Measurements from ENCODE around the gene PCSK2.

PCSK2 gene

GRCh38 chr20:17417225-17417624, 190.4 kb downstream of the PCSK2 start:
- Histone ChIP-seq H3K4me1 (ENCODE audit: control insufficient read depth, insufficient read depth, low read length) (peaks cover 4% of the 10 kb centered on the region), H3K9ac (ENCODE audit: low read depth, low read length) (no peak overlapping the region), H3K4me3 (ENCODE audit: low read depth, low read length) (no peak overlapping the region), H3K27me3 (ENCODE audit: control insufficient read depth, insufficient read depth, low read length) (no peaks in the 10 kb centered on the region), H3K9me3 (ENCODE audit: control insufficient read depth, insufficient read depth, low read length) (no peaks in the 10 kb centered on the region), H3K36me3 (ENCODE audit: control insufficient read depth, insufficient read depth, low read length) (no peaks in the 10 kb centered on the region)

- no peak overlapping the region for H3K9ac ChIP-seq (ENCODE audit: low read depth, low read length)
- no peak overlapping the region for H3K4me3 ChIP-seq (ENCODE audit: low read depth, low read length)
- peaks cover 4% of the 10 kb centered on the region for H3K4me1 ChIP-seq (ENCODE audit: control insufficient read depth, insufficient read depth, low read length)
- H3K27me3 ChIP-seq (ENCODE audit: control insufficient read depth, insufficient read depth, low read length) = no peaks in the 10 kb centered on the region
- no peaks in the 10 kb centered on the region for H3K9me3 ChIP-seq (ENCODE audit: control insufficient read depth, insufficient read depth, low read length)
- H3K36me3 ChIP-seq (ENCODE audit: control insufficient read depth, insufficient read depth, low read length) = no peaks in the 10 kb centered on the region
Measured at GRCh38 chr20:17418737-17419136, 191.9 kb downstream of the PCSK2 start.

GRCh38 chr20:17419479-17420041, 192.7 kb downstream of the PCSK2 start:
- H3K9ac ChIP-seq (ENCODE audit: low read depth, low read length) = no peak overlapping the region
- H3K36me3 ChIP-seq (ENCODE audit: control insufficient read depth, insufficient read depth, low read length) = no peaks in the 10 kb centered on the region
- H3K4me3 ChIP-seq (ENCODE audit: low read depth, low read length) = no peak overlapping the region
- peaks cover 4% of the 10 kb centered on the region for H3K4me1 ChIP-seq (ENCODE audit: control insufficient read depth, insufficient read depth, low read length)
- H3K9me3 ChIP-seq (ENCODE audit: control insufficient read depth, insufficient read depth, low read length) = no peaks in the 10 kb centered on the region
- no peaks in the 10 kb centered on the region for H3K27me3 ChIP-seq (ENCODE audit: control insufficient read depth, insufficient read depth, low read length)

- no peaks in the 10 kb centered on the region for H3K9me3 ChIP-seq (ENCODE audit: control insufficient read depth, insufficient read depth, low read length)
Measured at GRCh38 chr20:17421493-17421892, 194.7 kb downstream of the PCSK2 start.

GRCh38 chr20:17423782-17424181, 196.9 kb downstream of the PCSK2 start:
- Histone ChIP-seq H3K9me3 (ENCODE audit: control insufficient read depth, insufficient read depth, low read length) (no peaks in the 10 kb centered on the region), H3K36me3 (ENCODE audit: control insufficient read depth, insufficient read depth, low read length) (no peaks in the 10 kb centered on the region), H3K4me3 (ENCODE audit: low read depth, low read length) (no peak overlapping the region), H3K27me3 (ENCODE audit: control insufficient read depth, insufficient read depth, low read length) (no peaks in the 10 kb centered on the region), H3K9ac (ENCODE audit: low read depth, low read length) (no peak overlapping the region), H3K4me1 (ENCODE audit: control insufficient read depth, insufficient read depth, low read length) (peaks cover under 1% of the 10 kb centered on the region)

More at GRCh38 chr20:17421493-17421892, 194.7 kb downstream of the PCSK2 start:
- Histone ChIP-seq H3K27me3 (ENCODE audit: control insufficient read depth, insufficient read depth, low read length) (no peaks in the 10 kb centered on the region), H3K36me3 (ENCODE audit: control insufficient read depth, insufficient read depth, low read length) (no peaks in the 10 kb centered on the region), H3K9ac (ENCODE audit: low read depth, low read length) (no peak overlapping the region), H3K4me1 (ENCODE audit: control insufficient read depth, insufficient read depth, low read length) (peaks cover 4% of the 10 kb centered on the region), H3K4me3 (ENCODE audit: low read depth, low read length) (no peak overlapping the region)

GRCh38 chr20:17427638-17428037, 200.8 kb downstream of the PCSK2 start:
- Histone ChIP-seq H3K36me3 (ENCODE audit: control insufficient read depth, insufficient read depth, low read length) (no peaks in the 10 kb centered on the region), H3K9me3 (ENCODE audit: control insufficient read depth, insufficient read depth, low read length) (no peaks in the 10 kb centered on the region), H3K4me3 (ENCODE audit: low read depth, low read length) (no peak overlapping the region), H3K4me1 (ENCODE audit: control insufficient read depth, insufficient read depth, low read length) (no peaks in the 10 kb centered on the region), H3K9ac (ENCODE audit: low read depth, low read length) (no peak overlapping the region), H3K27me3 (ENCODE audit: control insufficient read depth, insufficient read depth, low read length) (peaks cover 3% of the 10 kb centered on the region)

GRCh38 chr20:17430125-17430950, 203.5 kb downstream of the PCSK2 start:
- no peaks in the 10 kb centered on the region for H3K9me3 ChIP-seq (ENCODE audit: control insufficient read depth, insufficient read depth, low read length)
- no peaks in the 10 kb centered on the region for H3K36me3 ChIP-seq (ENCODE audit: control insufficient read depth, insufficient read depth, low read length)
- H3K9ac ChIP-seq (ENCODE audit: low read depth, low read length) = no peak overlapping the region
- no peak overlapping the region for H3K4me3 ChIP-seq (ENCODE audit: low read depth, low read length)
- peaks cover 3% of the 10 kb centered on the region for H3K27me3 ChIP-seq (ENCODE audit: control insufficient read depth, insufficient read depth, low read length)
- no peaks in the 10 kb centered on the region for H3K4me1 ChIP-seq (ENCODE audit: control insufficient read depth, insufficient read depth, low read length)

- no peaks in the 10 kb centered on the region for H3K36me3 ChIP-seq (ENCODE audit: control insufficient read depth, insufficient read depth, low read length)
- H3K27me3 ChIP-seq (ENCODE audit: control insufficient read depth, insufficient read depth, low read length) = peaks cover 3% of the 10 kb centered on the region
- H3K4me1 ChIP-seq (ENCODE audit: control insufficient read depth, insufficient read depth, low read length) = no peaks in the 10 kb centered on the region
- H3K4me3 ChIP-seq (ENCODE audit: low read depth, low read length) = no peak overlapping the region
- H3K9ac ChIP-seq (ENCODE audit: low read depth, low read length) = no peak overlapping the region
- no peaks in the 10 kb centered on the region for H3K9me3 ChIP-seq (ENCODE audit: control insufficient read depth, insufficient read depth, low read length)
Measured at GRCh38 chr20:17431621-17432364, 205.0 kb downstream of the PCSK2 start.

GRCh38 chr20:17436664-17437063, 209.8 kb downstream of the PCSK2 start:
- Histone ChIP-seq H3K4me3 (ENCODE audit: low read depth, low read length) (no peak overlapping the region), H3K4me1 (ENCODE audit: control insufficient read depth, insufficient read depth, low read length) (no peaks in the 10 kb centered on the region), H3K9me3 (ENCODE audit: control insufficient read depth, insufficient read depth, low read length) (no peaks in the 10 kb centered on the region), H3K36me3 (ENCODE audit: control insufficient read depth, insufficient read depth, low read length) (no peaks in the 10 kb centered on the region), H3K27me3 (ENCODE audit: control insufficient read depth, insufficient read depth, low read length) (peaks cover 3% of the 10 kb centered on the region), H3K9ac (ENCODE audit: low read depth, low read length) (no peak overlapping the region)

- no peak overlapping the region for H3K9ac ChIP-seq (ENCODE audit: low read depth, low read length)
- no peaks in the 10 kb centered on the region for H3K36me3 ChIP-seq (ENCODE audit: control insufficient read depth, insufficient read depth, low read length)
- H3K9me3 ChIP-seq (ENCODE audit: control insufficient read depth, insufficient read depth, low read length) = no peaks in the 10 kb centered on the region
- no peaks in the 10 kb centered on the region for H3K4me1 ChIP-seq (ENCODE audit: control insufficient read depth, insufficient read depth, low read length)
- no peak overlapping the region for H3K4me3 ChIP-seq (ENCODE audit: low read depth, low read length)
- no peaks in the 10 kb centered on the region for H3K27me3 ChIP-seq (ENCODE audit: control insufficient read depth, insufficient read depth, low read length)
Measured at GRCh38 chr20:17437251-17437650, 210.4 kb downstream of the PCSK2 start.

- Histone ChIP-seq H3K27me3 (ENCODE audit: control insufficient read depth, insufficient read depth, low read length) (no peaks in the 10 kb centered on the region), H3K4me3 (ENCODE audit: low read depth, low read length) (no peak overlapping the region), H3K9me3 (ENCODE audit: control insufficient read depth, insufficient read depth, low read length) (no peaks in the 10 kb centered on the region), H3K36me3 (ENCODE audit: control insufficient read depth, insufficient read depth, low read length) (no peaks in the 10 kb centered on the region), H3K4me1 (ENCODE audit: control insufficient read depth, insufficient read depth, low read length) (no peaks in the 10 kb centered on the region), H3K9ac (ENCODE audit: low read depth, low read length) (no peak overlapping the region)
Measured at GRCh38 chr20:17438436-17439039, 211.7 kb downstream of the PCSK2 start.
